HFFc6 (cell line): ENCODE data around the gene HUS1. TPM values are rescaled to one million over a fixed set of nuclear protein-coding genes. Genes with fewer than 3 reads are reported as not detected.

Experiments
- DNase-seq: peaks from one replicate; pipeline ENCODE4 v3.0.0-alpha.2; 2018
- H3K27ac Mint-ChIP-seq: 2 replicates; pipeline ENCODE4 v1.8.0; 2020; ENCODE audit warnings: mild to moderate bottlenecking, mixed read lengths
- H3K27me3 Mint-ChIP-seq: 2 replicates; pipeline ENCODE4 v1.8.0; 2021; ENCODE audit warnings: mild to moderate bottlenecking, moderate library complexity, mixed read lengths; ENCODE audit not compliant: insufficient read depth
- H3K36me3 Mint-ChIP-seq: 2 replicates; pipeline ENCODE4 v1.8.0; 2021; ENCODE audit warnings: low read depth, mixed read lengths
- H3K4me1 Mint-ChIP-seq: 2 replicates; pipeline ENCODE4 v1.8.0; 2020; ENCODE audit warnings: low read depth, mixed read lengths
- H3K4me3 Mint-ChIP-seq: 2 replicates; pipeline ENCODE4 v1.8.0; 2020; ENCODE audit warnings: mild to moderate bottlenecking, moderate library complexity, mixed read lengths
- H3K9me3 Mint-ChIP-seq: 2 replicates; pipeline ENCODE4 v1.8.0; 2020; ENCODE audit warnings: mild to moderate bottlenecking, mixed read lengths
- CTCF ChIP-seq: fragments of 200-600 bp; sonication (generic); IDR thresholded peaks from 2 replicates; pipeline ENCODE4 v1.5.0; 2021; ENCODE audit warnings: antibody characterized with exemption, mild to moderate bottlenecking
- total RNA-seq, 6 experiments: library from RNA; stranded (reverse); fragmentation: NEBNext Ultra II Directional; extraction: Animal tissue kit (Norgen Biotek cat#: 25700); gene quantifications; 2 replicates in 1 of 6; 3 replicates in 5 of 6; pipeline ENCODE4 v1.2.3, GENCODE V29; 2021

HUS1 gene
- total RNA-seq, 6 experiments from 2014 or later, result 27.8 to 39.2 (median 34.6) TPM

GRCh38 chr7:47949703-47950102 lies 29.7 kb downstream of the HUS1 start:
- Mint-ChIP-seq H3K36me3 (peaks cover 2% of the 10 kb centered on the region; the same call in 1 of the 2 replicates), H3K27me3 (no peaks in the 10 kb centered on the region), H3K9me3 (no peaks in the 10 kb centered on the region), H3K4me1 (peaks cover 23% of the 10 kb centered on the region), H3K27ac (no peak overlapping the region), H3K4me3 (no peak overlapping the region)
- DNase-seq, result no peak
- no peak for TF ChIP-seq CTCF

- Mint-ChIP-seq H3K27ac (no peak within 1 kb of the TSS; the same call in 1 of the 2 replicates), H3K9me3 (no peaks in the 10 kb centered on the region), H3K27me3 (peaks cover 3% of the 10 kb centered on the region; the same call in 1 of the 2 replicates), H3K4me3 (no peak within 1 kb of the TSS), H3K4me1 (peaks cover 26% of the 10 kb centered on the region), H3K36me3 (no peaks in the 10 kb centered on the region)
- no peak for TF ChIP-seq CTCF
- DNase-seq, result no peak
Observed at GRCh38 chr7:47948141-47948790, 31.1 kb downstream of the HUS1 start, which contains the start of gene PKD1L1. TSS of gene PKD1L1 (minus strand) at chr7:47948466. CDS start at chr7:47948440, 26 bp downstream.

- TF ChIP-seq CTCF, result no peak
Observed at GRCh38 chr7:47947355-47947749, 32.1 kb downstream of the HUS1 start.

GRCh38 chr7:47946581-47947354 lies 32.6 kb downstream of the HUS1 start:
- no peak for TF ChIP-seq CTCF
- Mint-ChIP-seq H3K4me3 (no peak overlapping the region), H3K27me3 (peaks cover 3% of the 10 kb centered on the region; the same call in 1 of the 2 replicates), H3K36me3 (no peaks in the 10 kb centered on the region), H3K27ac (no peak overlapping the region), H3K9me3 (no peaks in the 10 kb centered on the region), H3K4me1 (peaks cover 35% of the 10 kb centered on the region)
- no peak for DNase-seq

More at GRCh38 chr7:47947355-47947749, 32.1 kb downstream of the HUS1 start:
- no peak for DNase-seq
- Mint-ChIP-seq H3K4me1 (peaks cover 29% of the 10 kb centered on the region), H3K27ac (no peak overlapping the region), H3K27me3 (peaks cover 3% of the 10 kb centered on the region; the same call in 1 of the 2 replicates), H3K9me3 (no peaks in the 10 kb centered on the region), H3K4me3 (no peak overlapping the region), H3K36me3 (no peaks in the 10 kb centered on the region)

- Mint-ChIP-seq H3K4me3 (no peak overlapping the region), H3K27me3 (peaks cover 3% of the 10 kb centered on the region; the same call in 1 of the 2 replicates), H3K36me3 (no peaks in the 10 kb centered on the region), H3K27ac (no peak overlapping the region), H3K9me3 (no peaks in the 10 kb centered on the region), H3K4me1 (peaks cover 48% of the 10 kb centered on the region)
- peak; percentile 45 for DNase-seq
- peak; percentile 93 for TF ChIP-seq CTCF
Observed at GRCh38 chr7:47945261-47946015, 34.0 kb downstream of the HUS1 start.
